Gastroesophageal sphincter (tissue), 3 donors: ENCODE measurements around the gene SLC38A6.

Experiments used
- EP300 ChIP-seq: sonication (generic); formaldehyde crosslinking; IDR thresholded peaks from one replicate; pipeline ENCODE4 v1.6.1; 2017; ENCODE audit warnings: antibody characterized with exemption, mild to moderate bottlenecking
- POLR2A ChIP-seq, 2 donors: fragments of 450-650 bp; IDR thresholded peaks; one replicate each; pipeline ENCODE4 v1.6.1; 2017; ENCODE audit warnings: antibody characterized with exemption in 2 of 2, mild to moderate bottlenecking in 2 of 2, moderate library complexity in 1 of 2
- POLR2AphosphoS5 ChIP-seq: sonication (generic); formaldehyde crosslinking; IDR thresholded peaks from one replicate; pipeline ENCODE4 v1.6.1; 2017; ENCODE audit warnings: antibody characterized with exemption
- TF ChIP-seq, protein P1 (sequence below), 4 experiments: fragments of 200-600 bp in 2 of 4; fragments of 450-650 bp in 2 of 4; sonication (generic) in 1 of 4; IDR thresholded peaks; one replicate each; pipeline ENCODE4 v1.5.1; 2017 to 2019; ENCODE audit warnings: antibody characterized with exemption in 4 of 4, mild to moderate bottlenecking in 2 of 4, moderate library complexity in 2 of 4

DNA sequence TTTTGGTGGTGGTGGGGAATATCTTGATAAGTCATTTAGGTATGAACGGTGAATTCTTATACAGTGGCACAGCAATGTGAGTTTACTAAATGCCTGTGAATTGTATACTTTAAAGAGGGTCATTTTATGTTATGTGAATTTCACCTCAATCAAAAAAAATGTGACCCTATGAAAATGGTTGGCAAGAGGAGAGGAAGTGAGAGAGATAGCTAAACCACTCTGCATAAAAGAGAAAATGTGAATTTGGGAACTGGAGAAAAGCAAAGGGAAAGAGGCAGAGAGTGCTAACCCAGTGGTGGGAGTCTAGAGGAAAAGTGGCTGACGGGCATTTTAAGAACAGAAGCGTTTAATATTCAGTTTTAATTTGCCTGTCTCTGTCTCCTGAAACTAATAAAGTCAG is 93.8 kb downstream of the SLC38A6 start:
- TF ChIP-seq EP300: no peak
- TF ChIP-seq POLR2AphosphoS5: no peak
- TF ChIP-seq POLR2A (IDR thresholded peaks at IDR 0.05): no peak
- TF ChIP-seq, protein P1, sequence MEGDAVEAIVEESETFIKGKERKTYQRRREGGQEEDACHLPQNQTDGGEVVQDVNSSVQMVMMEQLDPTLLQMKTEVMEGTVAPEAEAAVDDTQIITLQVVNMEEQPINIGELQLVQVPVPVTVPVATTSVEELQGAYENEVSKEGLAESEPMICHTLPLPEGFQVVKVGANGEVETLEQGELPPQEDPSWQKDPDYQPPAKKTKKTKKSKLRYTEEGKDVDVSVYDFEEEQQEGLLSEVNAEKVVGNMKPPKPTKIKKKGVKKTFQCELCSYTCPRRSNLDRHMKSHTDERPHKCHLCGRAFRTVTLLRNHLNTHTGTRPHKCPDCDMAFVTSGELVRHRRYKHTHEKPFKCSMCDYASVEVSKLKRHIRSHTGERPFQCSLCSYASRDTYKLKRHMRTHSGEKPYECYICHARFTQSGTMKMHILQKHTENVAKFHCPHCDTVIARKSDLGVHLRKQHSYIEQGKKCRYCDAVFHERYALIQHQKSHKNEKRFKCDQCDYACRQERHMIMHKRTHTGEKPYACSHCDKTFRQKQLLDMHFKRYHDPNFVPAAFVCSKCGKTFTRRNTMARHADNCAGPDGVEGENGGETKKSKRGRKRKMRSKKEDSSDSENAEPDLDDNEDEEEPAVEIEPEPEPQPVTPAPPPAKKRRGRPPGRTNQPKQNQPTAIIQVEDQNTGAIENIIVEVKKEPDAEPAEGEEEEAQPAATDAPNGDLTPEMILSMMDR (IDR thresholded peaks at IDR 0.05): no peak
